GM15510 (cell line): ENCODE results near the gene SCYL1.

ENCODE experiments used
- POLR2A ChIP-seq: IDR thresholded peaks from 3 replicates; pipeline ENCODE4 v1.6.1; 2011; ENCODE audit warnings: borderline replicate concordance; ENCODE audit not compliant: insufficient read length; ENCODE audit errors: extremely low read depth

SCYL1 gene

DNA sequence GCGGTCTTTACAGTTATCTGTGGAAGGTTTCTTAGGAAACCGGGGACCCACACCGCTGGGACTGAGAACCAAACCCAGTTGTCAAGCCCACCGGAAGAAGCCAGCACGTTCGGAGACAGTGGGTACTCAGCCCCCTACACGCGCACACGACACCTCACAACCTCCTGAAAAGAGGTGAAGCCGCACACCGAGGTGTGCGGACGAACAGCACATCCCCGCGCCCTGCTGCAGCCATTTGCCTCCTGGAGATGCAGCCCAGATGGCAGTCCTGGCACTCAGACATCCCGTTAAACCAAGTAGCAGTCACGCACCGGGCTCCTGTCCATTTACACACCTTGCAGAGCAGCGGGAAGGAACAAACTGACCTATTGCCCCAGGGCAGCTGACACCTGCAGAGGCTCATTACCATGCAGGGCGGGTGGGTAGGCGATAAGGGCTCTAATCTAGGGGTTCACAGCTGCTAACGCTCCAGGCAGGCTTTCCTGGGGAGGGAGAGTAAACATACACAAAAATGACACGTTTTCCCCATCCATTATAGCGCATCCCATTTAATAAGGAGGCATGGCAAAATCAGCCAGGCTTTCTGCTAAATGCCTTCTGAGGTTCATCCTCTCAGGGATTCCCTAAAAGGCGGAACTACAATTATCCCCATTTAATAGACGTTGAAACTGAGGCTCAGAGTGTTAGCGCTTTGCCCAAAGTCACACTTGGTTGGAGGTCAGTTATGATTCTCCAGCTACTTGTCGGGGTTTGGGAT, 50.1 kb downstream of the SCYL1 start:
- peak; percentile 10 for TF ChIP-seq POLR2A

DNA sequence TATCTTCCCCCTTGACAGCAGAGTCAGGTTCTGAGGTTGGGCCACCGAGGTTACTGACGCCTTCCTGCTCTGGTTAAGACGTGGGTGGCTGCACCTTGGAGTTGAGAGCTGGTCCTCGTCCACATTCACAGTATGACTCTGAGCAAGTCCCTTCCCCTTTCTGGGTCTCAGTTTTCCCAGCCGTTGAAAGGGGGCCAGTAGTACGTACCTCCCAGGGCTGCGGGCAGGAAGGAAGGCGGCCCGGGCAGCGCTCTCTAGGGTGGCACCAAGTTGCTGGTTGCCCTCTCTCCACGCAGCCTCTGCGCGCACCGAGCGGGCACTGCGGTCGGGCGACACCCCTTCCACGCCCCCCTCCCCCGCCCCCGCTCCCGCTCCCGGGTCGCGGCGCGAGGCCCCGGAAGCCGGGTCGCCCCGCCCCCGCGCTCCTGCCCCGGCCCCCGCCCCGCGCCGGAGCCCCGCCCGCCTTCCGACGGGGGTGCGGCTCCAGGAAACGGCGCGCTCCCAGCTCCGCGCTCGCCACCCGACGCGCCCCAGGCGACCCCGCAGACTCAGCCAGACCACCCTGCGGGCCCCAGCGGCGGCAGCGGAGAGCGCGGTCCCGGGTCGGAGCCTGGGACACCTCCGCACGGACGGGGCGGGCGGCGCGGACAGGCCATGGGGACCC, 50.8 kb downstream of the SCYL1 start, which contains the start of gene EHBP1L1:
Gene EHBP1L1, plus strand, starts transcription at position 486 of the 664 bp plus-strand sequence. CDS start 250 bp downstream, outside the sequence.
- TF ChIP-seq POLR2A: peak; percentile 59

DNA sequence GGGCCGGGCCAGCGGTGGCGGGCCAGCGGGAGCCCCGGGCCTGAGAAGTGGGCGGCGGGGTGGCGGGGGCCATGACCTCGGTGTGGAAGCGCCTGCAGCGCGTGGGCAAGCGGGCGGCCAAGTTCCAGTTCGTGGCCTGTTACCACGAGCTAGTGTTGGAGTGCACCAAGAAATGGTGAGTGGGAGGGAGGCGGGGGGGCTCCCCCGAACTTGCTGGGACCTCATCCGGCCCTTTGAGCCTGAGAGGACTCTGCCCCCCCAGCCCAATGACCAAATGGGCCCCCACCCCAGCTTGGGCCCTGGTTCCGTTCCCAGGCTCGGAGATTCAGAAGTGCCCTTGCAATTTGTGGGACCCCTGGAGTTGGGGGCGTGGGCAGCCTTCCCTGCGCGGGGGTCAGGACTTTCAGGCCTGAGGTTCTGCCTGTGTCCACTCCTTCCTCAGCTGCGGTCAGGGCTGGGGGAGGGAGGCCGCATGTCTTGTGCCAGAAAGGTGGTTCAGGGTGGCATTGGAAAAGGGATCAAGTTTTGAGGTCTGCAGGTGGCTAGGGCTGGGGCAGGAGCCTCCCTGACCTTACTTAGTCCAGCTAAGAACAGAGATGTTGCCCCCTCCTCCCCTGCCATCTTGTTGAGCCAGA, 51.5 kb downstream of the SCYL1 start:
- no peak for TF ChIP-seq POLR2A

DNA sequence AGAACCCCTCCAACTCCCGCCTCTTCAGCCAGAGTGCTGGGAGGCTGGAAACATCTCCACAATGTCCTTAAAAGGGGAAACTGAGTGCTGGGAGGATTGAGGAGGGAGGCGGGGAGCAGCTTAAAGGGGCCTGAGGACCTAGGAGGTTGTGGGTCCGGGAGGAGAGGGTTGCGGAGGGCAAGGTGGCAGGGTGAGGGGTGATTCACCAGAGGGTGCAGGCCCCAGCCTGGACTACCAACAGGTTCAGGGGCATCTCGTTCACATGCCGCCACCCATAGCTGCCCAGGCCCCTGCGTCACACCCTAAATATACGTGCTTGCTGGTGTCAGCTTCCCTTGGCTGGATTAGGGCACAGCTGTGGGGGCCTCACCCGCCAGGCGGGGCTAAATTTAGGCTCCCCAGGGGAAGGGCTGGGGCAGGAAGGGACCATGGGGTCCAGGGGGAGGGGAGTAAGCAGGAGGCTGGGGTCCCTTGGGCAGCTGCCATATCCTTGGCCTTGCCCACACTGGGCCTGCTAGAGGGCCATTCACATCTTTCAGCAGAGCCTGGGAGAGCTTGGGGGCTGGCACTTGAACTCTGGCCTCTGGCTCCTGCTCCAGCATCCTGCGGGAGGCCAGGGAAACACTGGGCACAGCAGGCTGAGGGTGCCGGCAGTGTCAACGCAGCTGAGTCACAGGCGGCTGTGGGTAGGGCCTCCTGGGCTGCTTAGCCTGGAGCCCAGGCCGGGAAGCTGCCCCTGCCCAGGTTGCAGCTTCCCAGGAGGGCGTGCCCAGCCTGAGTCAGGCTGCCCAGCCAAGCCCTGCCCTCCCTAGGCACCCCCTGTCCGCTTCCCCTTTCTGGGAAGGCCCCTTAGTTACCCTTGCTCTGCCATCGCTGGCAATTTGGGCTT, 52.2 kb downstream of the SCYL1 start:
- TF ChIP-seq POLR2A: no peak

DNA sequence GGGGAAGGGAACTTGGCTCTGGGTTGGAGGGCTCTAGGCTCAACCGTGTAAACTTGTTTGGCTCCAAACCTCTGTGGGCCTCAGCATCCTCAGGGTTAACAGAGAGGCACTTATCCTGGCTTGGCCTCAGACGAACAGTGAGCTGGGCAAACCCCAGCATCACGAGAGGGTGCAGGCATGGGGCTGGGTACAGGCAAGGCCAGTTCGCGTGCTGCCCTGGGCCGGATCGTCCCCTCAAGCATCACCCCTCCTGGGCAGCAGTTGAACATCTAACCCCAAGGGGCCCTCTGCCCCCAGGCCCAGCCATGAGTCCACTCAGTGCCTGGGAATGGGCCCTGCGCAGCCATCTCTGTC, 52.9 kb downstream of the SCYL1 start:
- no peak for TF ChIP-seq POLR2A

DNA sequence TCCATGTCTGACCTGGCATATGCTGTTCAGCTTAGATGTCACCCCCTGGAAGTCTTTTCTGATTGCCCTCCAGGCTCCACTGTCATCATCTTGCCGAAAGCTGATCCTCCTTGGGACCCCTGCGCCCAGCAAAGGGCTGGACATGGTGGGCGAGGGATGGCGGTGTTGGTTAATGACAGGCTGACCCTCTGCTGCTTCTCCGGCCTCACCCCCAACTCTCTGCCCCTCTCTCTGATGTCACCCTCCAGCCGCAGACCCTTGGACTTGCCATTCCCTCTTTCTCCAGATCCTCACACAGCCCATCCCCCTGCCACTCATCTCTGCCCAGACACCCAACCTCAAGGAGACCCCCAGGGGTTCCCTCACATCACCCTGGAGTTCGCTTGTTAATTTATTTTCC, 53.3 kb downstream of the SCYL1 start:
- no peak for TF ChIP-seq POLR2A

DNA sequence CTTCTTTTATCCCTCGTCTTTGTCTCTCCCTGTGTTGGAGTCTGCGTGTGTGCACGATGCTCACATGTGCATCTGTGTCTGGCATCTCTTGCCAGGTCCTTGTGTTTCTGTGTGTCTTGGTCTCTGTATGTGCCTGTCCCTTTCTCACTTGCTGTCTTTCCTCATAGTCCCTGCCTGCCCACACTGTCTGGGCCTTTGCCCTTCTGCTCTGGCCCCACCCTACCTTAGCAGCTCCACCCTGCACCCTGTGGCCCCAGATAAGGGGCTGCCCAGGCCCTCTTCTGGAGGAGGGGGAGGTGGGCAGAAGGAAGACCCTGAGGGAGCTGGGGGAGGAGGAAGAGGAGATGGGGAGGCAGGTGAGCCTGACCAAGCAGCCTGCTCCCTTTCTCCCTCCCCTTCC, 53.8 kb downstream of the SCYL1 start:
- TF ChIP-seq POLR2A: no peak

DNA sequence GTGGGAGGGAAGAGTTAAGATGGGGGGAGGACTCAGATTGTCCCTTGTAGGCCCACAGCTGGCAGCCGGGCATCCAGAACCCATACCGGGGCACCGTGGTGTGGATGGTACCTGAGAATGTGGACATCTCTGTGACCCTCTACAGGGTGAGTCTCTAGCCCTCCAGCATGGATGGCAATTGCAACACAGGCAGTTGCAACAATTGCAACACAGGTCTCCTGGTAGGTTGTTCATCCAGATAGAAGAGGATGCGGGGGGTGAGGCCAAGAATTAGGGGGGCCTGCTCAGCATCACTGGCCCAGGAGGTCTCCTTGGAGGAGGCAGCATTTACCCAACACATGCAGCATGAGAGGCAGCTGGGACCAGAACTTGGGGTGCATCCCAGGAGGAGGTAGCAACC, 54.4 kb downstream of the SCYL1 start:
- no peak for TF ChIP-seq POLR2A

DNA sequence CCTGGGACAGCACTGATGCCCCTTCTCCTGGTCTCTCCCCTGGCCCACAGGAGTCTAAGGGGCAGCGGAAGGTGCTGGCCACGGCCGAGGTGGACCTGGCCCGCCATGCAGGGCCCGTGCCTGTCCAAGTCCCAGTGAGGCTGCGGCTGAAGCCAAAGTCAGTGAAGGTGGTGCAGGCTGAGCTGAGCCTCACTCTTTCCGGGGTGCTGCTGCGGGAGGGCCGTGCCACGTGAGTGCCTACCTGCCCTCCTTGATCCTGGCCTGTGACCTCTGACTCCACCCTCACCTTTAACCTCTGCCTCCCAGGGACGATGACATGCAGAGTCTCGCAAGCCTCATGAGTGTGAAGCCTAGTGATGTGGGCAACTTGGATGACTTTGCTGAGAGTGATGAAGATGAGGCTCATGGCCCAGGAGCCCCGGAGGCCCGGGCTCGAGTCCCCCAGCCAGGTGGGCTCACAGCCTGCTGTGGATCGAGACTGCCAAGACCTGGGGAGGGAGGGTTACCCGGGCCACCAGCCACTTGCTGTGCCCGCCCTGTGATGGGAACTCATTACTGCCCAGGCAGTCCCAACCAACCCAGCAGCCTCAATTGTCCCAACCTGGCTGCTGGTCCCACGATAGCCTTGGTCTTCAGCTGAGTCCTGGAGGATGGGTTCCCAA, 55.3 kb downstream of the SCYL1 start:
- TF ChIP-seq POLR2A: no peak

DNA sequence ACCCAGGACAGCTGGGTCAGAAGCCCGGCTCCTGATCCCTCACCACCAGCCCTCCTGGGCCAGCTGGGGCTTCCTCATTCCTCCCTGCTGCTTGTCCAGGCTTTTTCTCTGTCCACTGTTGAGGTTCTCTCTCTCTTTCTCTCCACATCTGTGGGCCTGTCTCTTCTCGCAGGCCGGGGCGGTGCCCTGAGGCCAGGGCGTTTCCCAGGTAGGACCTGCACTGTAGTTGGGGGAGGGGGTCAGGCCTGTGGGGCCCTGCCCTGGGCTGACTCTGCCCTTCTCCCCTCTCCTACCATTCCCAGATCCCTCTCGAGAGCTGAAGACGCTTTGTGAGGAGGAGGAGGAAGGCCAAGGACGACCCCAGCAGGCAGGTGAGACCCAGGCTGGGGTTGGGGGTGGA, 55.9 kb downstream of the SCYL1 start:
- no peak for TF ChIP-seq POLR2A

DNA sequence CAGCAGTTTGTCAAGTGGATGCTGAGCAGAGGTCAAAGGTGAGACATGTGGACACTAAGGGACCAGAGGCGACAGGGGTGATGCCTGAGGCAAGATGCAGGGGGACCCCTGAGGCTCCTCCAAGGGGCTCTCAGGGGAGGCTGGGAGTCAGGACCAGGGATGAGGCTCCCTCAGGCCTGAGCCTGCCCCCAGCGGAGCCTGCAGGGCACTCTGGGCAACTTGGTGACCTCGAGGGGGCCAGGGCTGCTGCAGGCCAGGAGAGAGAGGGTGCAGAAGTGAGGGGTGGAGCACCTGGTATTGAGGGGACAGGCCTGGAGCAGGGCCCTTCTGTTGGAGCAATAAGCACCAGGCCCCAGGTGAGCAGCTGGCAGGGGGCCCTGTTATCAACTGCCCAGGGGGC, 57.0 kb downstream of the SCYL1 start:
- no peak for TF ChIP-seq POLR2A

DNA sequence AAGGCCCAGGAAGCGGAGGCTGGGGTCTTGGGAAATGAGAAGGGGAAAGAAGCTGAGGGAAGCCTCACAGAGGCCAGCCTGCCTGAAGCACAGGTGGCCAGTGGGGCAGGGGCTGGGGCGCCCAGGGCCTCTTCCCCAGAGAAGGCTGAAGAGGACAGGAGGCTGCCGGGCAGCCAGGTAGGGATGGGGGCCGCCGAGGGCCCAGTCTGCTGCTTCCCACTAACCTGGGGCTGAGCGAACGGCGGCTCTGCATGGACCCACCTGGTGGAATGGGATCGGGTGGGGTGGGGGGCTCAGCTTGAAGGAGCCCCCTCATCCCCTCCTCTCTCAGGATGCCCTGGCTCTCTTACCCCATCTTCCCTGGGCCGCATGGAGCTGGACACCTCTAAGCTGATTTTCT, 58.7 kb downstream of the SCYL1 start:
- no peak for TF ChIP-seq POLR2A

DNA sequence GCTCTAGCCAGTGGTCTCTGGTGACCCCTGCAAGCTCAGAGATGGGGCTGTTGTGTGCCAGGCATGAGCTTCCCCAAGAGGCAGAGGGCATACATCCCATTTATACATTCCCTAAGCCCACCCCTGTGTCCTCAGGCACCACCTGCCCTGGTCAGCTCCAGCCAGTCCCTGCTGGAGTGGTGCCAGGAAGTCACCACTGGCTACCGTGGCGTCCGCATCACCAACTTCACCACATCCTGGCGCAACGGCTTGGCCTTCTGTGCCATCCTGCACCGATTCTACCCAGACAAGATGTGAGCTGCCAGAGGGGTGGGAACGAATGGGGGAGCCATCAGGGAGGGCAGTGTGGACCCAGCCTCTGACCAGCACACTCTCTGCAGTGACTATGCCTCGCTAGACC, 59.2 kb downstream of the SCYL1 start:
- no peak for TF ChIP-seq POLR2A

DNA sequence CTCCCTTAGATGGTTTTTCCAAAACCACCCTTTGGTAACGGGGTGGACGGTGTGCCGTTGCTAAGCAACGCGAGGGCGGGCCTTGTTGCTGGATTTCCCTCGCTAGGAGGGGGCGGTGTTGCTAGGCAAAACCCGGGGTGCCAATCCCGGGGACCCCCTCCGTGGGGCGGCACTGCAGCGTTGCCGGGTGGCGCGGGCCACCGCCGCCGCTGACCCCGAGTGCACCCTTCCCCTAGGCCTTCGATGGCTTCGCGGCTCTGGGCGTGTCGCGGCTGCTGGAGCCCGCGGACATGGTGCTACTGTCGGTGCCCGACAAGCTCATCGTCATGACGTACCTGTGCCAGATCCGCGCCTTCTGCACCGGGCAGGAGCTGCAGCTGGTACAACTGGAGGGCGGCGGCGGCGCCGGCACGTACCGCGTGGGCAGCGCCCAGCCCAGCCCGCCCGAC, 59.9 kb downstream of the SCYL1 start:
- no peak for TF ChIP-seq POLR2A

DNA sequence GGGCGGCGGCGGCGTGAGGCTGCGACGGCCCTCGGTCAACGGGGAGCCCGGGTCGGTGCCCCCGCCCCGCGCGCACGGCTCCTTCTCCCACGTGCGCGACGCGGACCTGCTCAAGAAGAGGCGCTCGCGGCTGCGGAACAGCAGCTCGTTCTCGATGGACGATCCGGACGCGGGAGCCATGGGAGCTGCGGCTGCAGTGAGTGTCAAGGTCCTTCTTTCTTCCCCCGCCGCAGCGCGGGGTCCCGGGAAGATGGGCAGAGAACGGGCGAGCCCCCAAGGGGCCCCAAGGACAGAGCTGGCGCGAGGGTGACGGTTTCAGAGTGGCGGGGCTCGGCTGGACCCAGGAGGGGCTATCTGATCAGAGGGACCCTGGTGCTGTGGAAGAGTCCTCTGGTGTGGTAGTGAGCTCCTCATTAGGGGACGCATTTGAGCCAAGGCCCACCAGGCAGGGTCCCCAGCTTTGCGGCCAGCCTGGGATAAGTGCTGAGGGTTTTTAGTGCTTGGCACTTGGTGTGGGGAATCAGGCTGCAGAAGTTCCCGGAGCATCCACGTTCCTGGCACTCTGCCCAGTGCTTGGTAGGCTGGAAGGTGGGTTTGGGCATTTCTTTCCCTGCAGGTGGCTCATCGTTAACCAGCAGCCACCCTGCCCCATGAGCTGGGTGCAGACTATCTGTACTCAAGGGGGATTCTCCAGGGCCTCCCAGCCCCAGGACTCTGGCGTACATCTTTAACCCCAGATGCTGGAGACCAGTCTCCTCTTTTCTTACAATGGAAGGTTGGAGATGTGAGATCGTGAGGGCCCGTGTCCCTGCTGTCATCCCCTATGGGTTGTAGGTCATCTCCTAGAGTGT, 60.7 kb downstream of the SCYL1 start:
- no peak for TF ChIP-seq POLR2A
